HEK293T (cell line): ENCODE measurements around the gene RTP3.

ENCODE experiments used
- CTCF ChIA-PET: fragments of 350-600 bp; formaldehyde crosslinking; extraction: SDS; loops from one replicate; lab custom pipeline; 2021; ENCODE audit warnings: antibody characterized with exemption, inconsistent platforms; lab: Yijun Ruan, JAX
- POLR2A ChIA-PET: fragments of 350-600 bp; formaldehyde crosslinking; extraction: SDS; loops from one replicate; lab custom pipeline; 2020; ENCODE audit warnings: antibody characterized with exemption, inconsistent platforms; lab: Yijun Ruan, JAX
- DNase-seq: peaks from one replicate; pipeline ENCODE4 v3.0.0; 2012; ENCODE audit warnings: mixed read lengths; ENCODE audit errors: extremely low spot score
- ARNT ChIP-seq: fragments of 450-650 bp; IDR thresholded peaks from 2 replicates; pipeline ENCODE4 v1.6.1; 2017; ENCODE audit warnings: mild to moderate bottlenecking
- BHLHE40 ChIP-seq: fragments of 450-650 bp; IDR thresholded peaks from 2 replicates; pipeline ENCODE4 v1.6.1; 2016; ENCODE audit warnings: mild to moderate bottlenecking, moderate library complexity, borderline replicate concordance
- CTBP1 ChIP-seq: fragments of 450-650 bp; IDR thresholded peaks from 2 replicates; pipeline ENCODE4 v1.6.1; 2016; ENCODE audit warnings: borderline replicate concordance
- ELF4 ChIP-seq: fragments of 450-650 bp; IDR thresholded peaks from 2 replicates; pipeline ENCODE4 v1.6.1; 2017; ENCODE audit warnings: antibody characterized with exemption
- FOXA1 ChIP-seq: fragments of 450-650 bp; IDR thresholded peaks from 2 replicates; pipeline ENCODE4 v1.6.1; 2016; ENCODE audit warnings: mild to moderate bottlenecking
- FOXK2 ChIP-seq: fragments of 450-650 bp; IDR thresholded peaks from 2 replicates; pipeline ENCODE4 v1.6.1; 2016; ENCODE audit warnings: mild to moderate bottlenecking
- FOXM1 ChIP-seq: fragments of 450-650 bp; IDR thresholded peaks from 2 replicates; pipeline ENCODE4 v1.6.1; 2017; ENCODE audit warnings: mild to moderate bottlenecking, borderline replicate concordance
- HDGF ChIP-seq: fragments of 450-650 bp; IDR thresholded peaks from 2 replicates; pipeline ENCODE4 v1.6.1; 2017; ENCODE audit warnings: antibody characterized with exemption, borderline replicate concordance
- L3MBTL2 ChIP-seq: fragments of 450-650 bp; conservative IDR thresholded peaks from 2 replicates; pipeline ENCODE4 v1.6.1; 2016; ENCODE audit warnings: mild to moderate bottlenecking
- LEF1 ChIP-seq: fragments of 450-650 bp; IDR thresholded peaks from 2 replicates; pipeline ENCODE4 v1.6.1; 2017; ENCODE audit warnings: mild to moderate bottlenecking, borderline replicate concordance
- NFRKB ChIP-seq: fragments of 450-650 bp; IDR thresholded peaks from 2 replicates; pipeline ENCODE4 v1.6.1; 2016; ENCODE audit warnings: mild to moderate bottlenecking, moderate library complexity
- SP1 ChIP-seq: fragments of 450-650 bp; IDR thresholded peaks from 2 replicates; pipeline ENCODE4 v1.6.1; 2017
- SUZ12 ChIP-seq: fragments of 450-650 bp; IDR thresholded peaks from 2 replicates; pipeline ENCODE4 v1.6.1; 2016; ENCODE audit warnings: mild to moderate bottlenecking
- TARDBP ChIP-seq: fragments of 450-650 bp; IDR thresholded peaks from 2 replicates; pipeline ENCODE4 v1.6.1; 2016
- ZNF384 ChIP-seq: fragments of 450-650 bp; IDR thresholded peaks from 2 replicates; pipeline ENCODE4 v1.6.1; 2016
- TF ChIP-seq, protein P1 (sequence below): fragments of 450-650 bp; IDR thresholded peaks from 2 replicates; pipeline ENCODE4 v1.6.1; 2016

RTP3 gene

GRCh38 chr3:46509661-46510187 lies 11.9 kb downstream of the RTP3 start:
- no peak for TF ChIP-seq HDGF
- no peak for TF ChIP-seq FOXA1
- no peak for TF ChIP-seq ELF4
- TF ChIP-seq, protein P1, sequence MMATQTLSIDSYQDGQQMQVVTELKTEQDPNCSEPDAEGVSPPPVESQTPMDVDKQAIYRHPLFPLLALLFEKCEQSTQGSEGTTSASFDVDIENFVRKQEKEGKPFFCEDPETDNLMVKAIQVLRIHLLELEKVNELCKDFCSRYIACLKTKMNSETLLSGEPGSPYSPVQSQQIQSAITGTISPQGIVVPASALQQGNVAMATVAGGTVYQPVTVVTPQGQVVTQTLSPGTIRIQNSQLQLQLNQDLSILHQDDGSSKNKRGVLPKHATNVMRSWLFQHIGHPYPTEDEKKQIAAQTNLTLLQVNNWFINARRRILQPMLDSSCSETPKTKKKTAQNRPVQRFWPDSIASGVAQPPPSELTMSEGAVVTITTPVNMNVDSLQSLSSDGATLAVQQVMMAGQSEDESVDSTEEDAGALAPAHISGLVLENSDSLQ, result no peak
- no peak for TF ChIP-seq ZNF384
- TF ChIP-seq TARDBP, result no peak
- no peak for TF ChIP-seq SUZ12
- TF ChIP-seq L3MBTL2, result no peak
- no peak for TF ChIP-seq FOXM1
- TF ChIP-seq ARNT, result no peak
- no peak for TF ChIP-seq NFRKB
- TF ChIP-seq CTBP1, result no peak
- DNase-seq, result no peak
- ChIA-PET CTCF (interaction anchor here (1.1 to 1.5 kb wide), 2 partner anchors 13 to 21 kb away, joined by 3 to 4 read pairs; no protein-coding TSS in a partner anchor), POLR2A (interaction anchor here (0.9 kb wide), 1 partner anchor 48 kb away, joined by 3 read pairs; no protein-coding TSS in a partner anchor)

GRCh38 chr3:46512191-46512749 lies 14.5 kb downstream of the RTP3 start:
- TF ChIP-seq FOXM1 (no peak), ARNT (no peak), CTBP1 (no peak), ELF4 (no peak), BHLHE40 (no peak)
- no peak for DNase-seq
- ChIA-PET CTCF (no interaction called here), POLR2A (no interaction called here)

GRCh38 chr3:46516521-46516920 lies 18.7 kb downstream of the RTP3 start:
- CTCF ChIA-PET, result no interaction called here
- POLR2A ChIA-PET, result no interaction called here
- TF ChIP-seq TARDBP, result no peak
- TF ChIP-seq FOXM1, result no peak
- TF ChIP-seq ELF4, result no peak
- no peak for TF ChIP-seq NFRKB
- TF ChIP-seq HDGF, result no peak
- no peak for TF ChIP-seq SP1
- no peak for TF ChIP-seq BHLHE40
- DNase-seq, result no peak

DNA sequence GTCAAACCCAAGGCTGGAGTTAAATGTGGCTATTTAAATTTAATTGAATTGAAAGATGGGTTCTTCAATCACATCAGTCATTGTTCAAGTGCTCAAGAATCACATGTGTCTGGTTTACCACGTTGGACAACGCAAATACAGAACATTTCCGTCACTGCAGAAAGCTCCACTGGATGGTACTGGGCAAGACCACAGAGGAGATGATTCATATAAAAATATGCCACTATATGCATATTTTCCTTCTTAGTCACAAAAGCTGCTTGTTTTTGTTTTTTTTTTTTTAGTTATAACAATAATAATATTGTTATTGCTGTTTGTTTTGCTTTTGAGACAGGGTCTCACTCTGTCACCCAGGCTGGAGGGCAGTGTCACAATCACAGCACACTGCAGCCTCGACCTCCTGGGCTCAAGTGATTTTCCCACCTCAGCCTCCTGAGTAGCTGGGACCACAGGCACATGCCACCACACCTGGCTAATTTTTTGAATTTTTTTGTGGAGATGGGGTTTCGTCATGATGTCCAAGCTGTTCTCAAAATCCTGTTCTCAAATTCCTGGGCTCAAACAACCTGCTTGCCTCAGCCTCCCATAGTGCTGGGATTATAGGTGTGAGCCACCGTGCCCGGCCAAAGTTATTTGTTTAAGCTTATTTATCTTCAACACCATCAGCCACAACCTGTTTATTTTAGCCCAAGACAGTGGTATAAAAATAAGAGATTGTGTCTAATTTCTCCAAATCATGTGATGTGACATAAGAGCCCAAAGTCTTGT lies 19.4 kb downstream of the RTP3 start:
- POLR2A ChIA-PET, result no interaction called here
- TF ChIP-seq, protein P1, result no peak
- TF ChIP-seq FOXA1 (no peak), FOXK2 (no peak), BHLHE40 (no peak), HDGF (no peak), CTBP1 (no peak), LEF1 (no peak), TARDBP (no peak), L3MBTL2 (no peak), ARNT (no peak), ELF4 (no peak)
- CTCF ChIA-PET, result interaction anchor here (0.6 kb wide), 1 partner anchor 41 kb away, joined by 4 read pairs; no protein-coding TSS in a partner anchor
- DNase-seq, result no peak

DNA sequence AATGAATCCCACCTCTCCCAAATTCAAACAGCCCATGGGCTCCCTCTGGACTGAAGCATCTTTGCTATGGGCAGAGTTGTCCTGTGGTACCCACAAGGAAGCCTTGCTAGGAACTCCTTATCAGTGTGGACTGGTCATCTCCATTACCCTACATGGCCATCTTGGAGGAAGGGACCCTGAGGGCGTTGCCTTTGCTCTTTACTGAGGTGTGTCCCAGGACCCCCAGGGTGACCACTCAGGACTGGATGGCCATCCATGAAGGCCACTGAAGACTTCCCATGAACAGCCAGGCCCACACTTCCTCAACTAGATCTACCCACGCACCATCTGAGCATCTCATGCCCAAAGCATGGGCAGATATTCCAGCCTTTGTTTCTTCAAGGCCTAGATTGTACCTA lies 20.0 kb downstream of the RTP3 start:
- POLR2A ChIA-PET, result no interaction called here
- TF ChIP-seq LEF1 (no peak), HDGF (no peak), ARNT (no peak), CTBP1 (no peak), TARDBP (no peak), ELF4 (no peak), FOXA1 (no peak), FOXK2 (no peak), FOXM1 (no peak), ZNF384 (no peak), SP1 (no peak), NFRKB (no peak), SUZ12 (no peak), BHLHE40 (no peak), L3MBTL2 (no peak)
- TF ChIP-seq, protein P1, result no peak
- CTCF ChIA-PET, result interaction anchor here (0.6 kb wide), 1 partner anchor 41 kb away, joined by 4 read pairs; no protein-coding TSS in a partner anchor
- no peak for DNase-seq

DNA sequence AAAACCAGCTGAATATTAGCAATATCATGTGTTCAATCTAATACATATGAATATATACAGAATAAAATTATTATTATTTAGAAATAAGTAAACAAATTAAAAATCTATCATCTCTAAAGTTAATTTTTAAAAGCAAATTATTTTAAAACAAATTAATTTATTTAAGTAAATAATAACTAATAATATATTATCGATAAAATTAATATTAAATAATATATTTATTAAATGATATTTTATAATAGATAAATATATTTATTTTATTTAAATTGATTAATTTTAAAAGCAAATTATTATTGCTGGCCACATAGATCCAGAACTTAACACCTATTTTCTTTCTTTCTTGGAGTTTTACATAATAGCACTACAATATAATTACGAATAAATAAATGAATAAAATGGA lies 22.2 kb downstream of the RTP3 start:
- TF ChIP-seq BHLHE40, result no peak
- TF ChIP-seq HDGF, result no peak
- no peak for TF ChIP-seq ZNF384
- TF ChIP-seq FOXK2, result no peak
- no peak for TF ChIP-seq LEF1
- TF ChIP-seq ARNT, result no peak
- no peak for TF ChIP-seq CTBP1
- no peak for TF ChIP-seq TARDBP
- TF ChIP-seq NFRKB, result no peak
- TF ChIP-seq, protein P1, result no peak
- TF ChIP-seq SUZ12, result no peak
- no peak for TF ChIP-seq ELF4
- TF ChIP-seq FOXA1, result no peak
- ChIA-PET CTCF (interaction anchor here (0.6 to 1.1 kb wide), 3 partner anchors 23 to 863 kb away, joined by 3 to 5 read pairs (median 4); no protein-coding TSS in a partner anchor), POLR2A (no interaction called here)
- DNase-seq, result no peak
